ENCODE measurements around the gene PLXNA4.
A peak's percentile ranks its signal among the peaks of the same experiment; 100 is the strongest.

Gene PLXNA4

GRCh38 chr7:132482866-132483265 lies 93.4 kb downstream of the PLXNA4 start:
- Histone ChIP-seq H3K9me3 (ENCODE audit: control insufficient read depth, low read length) (no peaks in the 10 kb centered on the region), H2BK120ac (ENCODE audit: low read depth, low read length) (no peak overlapping the region), H3K36me3 (ENCODE audit: control insufficient read depth in 1 of 2, insufficient read depth in 2 of 2, low read depth in 1 of 2, low read length in 2 of 2) (peaks cover 0 to 6% of the 10 kb centered on the region in 2 experiments), H3K4ac (ENCODE audit: low read depth in 1 of 2, low read length in 2 of 2) (no peak overlapping the region), H3K9ac (ENCODE audit: low read length) (no peak overlapping the region), H4K8ac (ENCODE audit: low read length) (no peak overlapping the region), H3K23ac (ENCODE audit: low read length in 2 of 2) (no peak overlapping the region), H4K91ac (ENCODE audit: low read length) (no peak overlapping the region), H3K18ac (ENCODE audit: low read depth in 1 of 2, low read length in 2 of 2) (no peak overlapping the region), H2BK12ac (ENCODE audit: low read length in 2 of 2) (no peak overlapping the region), H3K4me1 (ENCODE audit: control insufficient read depth, insufficient read depth, low read depth, low read length) (peaks cover 1% of the 10 kb centered on the region), H3K4me3 (ENCODE audit: insufficient read depth in 1 of 2, low read depth in 1 of 2, low read length in 2 of 2) (no peak overlapping the region), H3K27me3 (ENCODE audit: control insufficient read depth in 1 of 2, insufficient read depth in 1 of 2, low read length in 2 of 2) (peaks cover 0 to 7% of the 10 kb centered on the region in 2 experiments), H2BK5ac (ENCODE audit: low read depth, low read length, poor library complexity, severe bottlenecking) (no peak overlapping the region), H2BK15ac (ENCODE audit: low read depth, poor library complexity, severe bottlenecking) (no peak overlapping the region), H3K27ac (ENCODE audit: low read length, poor library complexity, severe bottlenecking) (no peak overlapping the region), H3K14ac (ENCODE audit: low read length in 2 of 2) (no peak overlapping the region), H2AK5ac (ENCODE audit: low read length, severe bottlenecking) (no peak overlapping the region), H2AFZ (ENCODE audit: low read depth, low read length) (no peak overlapping the region), H3K4me2 (ENCODE audit: low read length, poor library complexity, severe bottlenecking) (no peak overlapping the region), H3K79me1 (replicated peaks; ENCODE audit: low read length, poor library complexity, severe bottlenecking) (no peaks in the 10 kb centered on the region)
- 89% methylated on average over 8 of the region's 8 CpGs for WGBS
- no peak for DNase-seq

GRCh38 chr7:132480534-132480933 lies 95.7 kb downstream of the PLXNA4 start:
- Histone ChIP-seq H3K4me3 (ENCODE audit: insufficient read depth in 1 of 2, low read depth in 1 of 2, low read length in 2 of 2) (peak overlapping the region in 1 of 2 experiments; percentile 50), H3K79me1 (replicated peaks; ENCODE audit: low read length, poor library complexity, severe bottlenecking) (no peaks in the 10 kb centered on the region), H3K27me3 (ENCODE audit: control insufficient read depth in 1 of 2, insufficient read depth in 1 of 2, low read length in 2 of 2) (peaks cover 0 to 14% of the 10 kb centered on the region in 2 experiments), H4K91ac (ENCODE audit: low read length) (no peak overlapping the region), H2BK15ac (ENCODE audit: low read depth, poor library complexity, severe bottlenecking) (no peak overlapping the region), H3K4ac (ENCODE audit: low read depth in 1 of 2, low read length in 2 of 2) (no peak overlapping the region), H3K4me1 (ENCODE audit: control insufficient read depth, insufficient read depth, low read depth, low read length) (no peaks in the 10 kb centered on the region), H3K14ac (ENCODE audit: low read length in 2 of 2) (no peak overlapping the region), H3K23ac (ENCODE audit: low read length in 2 of 2) (no peak overlapping the region), H2BK5ac (ENCODE audit: low read depth, low read length, poor library complexity, severe bottlenecking) (no peak overlapping the region), H3K18ac (ENCODE audit: low read depth in 1 of 2, low read length in 2 of 2) (no peak overlapping the region), H4K8ac (ENCODE audit: low read length) (no peak overlapping the region), H2BK120ac (ENCODE audit: low read depth, low read length) (no peak overlapping the region), H2AFZ (ENCODE audit: low read depth, low read length) (no peak overlapping the region), H3K9me3 (ENCODE audit: control insufficient read depth, low read length) (no peaks in the 10 kb centered on the region), H3K27ac (ENCODE audit: low read length, poor library complexity, severe bottlenecking) (no peak overlapping the region), H3K4me2 (ENCODE audit: low read length, poor library complexity, severe bottlenecking) (no peak overlapping the region), H3K36me3 (ENCODE audit: control insufficient read depth in 1 of 2, insufficient read depth in 2 of 2, low read depth in 1 of 2, low read length in 2 of 2) (no peaks in the 10 kb centered on the region), H3K9ac (ENCODE audit: low read length) (peak overlapping the region; percentile 40), H2AK5ac (ENCODE audit: low read length, severe bottlenecking) (no peak overlapping the region), H2BK12ac (ENCODE audit: low read length in 2 of 2) (no peak overlapping the region)
- no peak for DNase-seq
- 77% methylated on average over 9 of the region's 9 CpGs for WGBS

- H3K18ac ChIP-seq (ENCODE audit: low read depth in 1 of 2, low read length in 2 of 2): no peak overlapping the region
- no peak overlapping the region for H2BK5ac ChIP-seq (ENCODE audit: low read depth, low read length, poor library complexity, severe bottlenecking)
- H3K23ac ChIP-seq (ENCODE audit: low read length in 2 of 2): no peak overlapping the region
- DNase-seq: no peak
- no peak overlapping the region for H3K9ac ChIP-seq (ENCODE audit: low read length)
- no peaks in the 10 kb centered on the region for H3K79me1 ChIP-seq (replicated peaks; ENCODE audit: low read length, poor library complexity, severe bottlenecking)
- no peak overlapping the region for H4K8ac ChIP-seq (ENCODE audit: low read length)
- H2AFZ ChIP-seq (ENCODE audit: low read depth, low read length): no peak overlapping the region
- no peaks in the 10 kb centered on the region for H3K36me3 ChIP-seq (ENCODE audit: control insufficient read depth in 1 of 2, insufficient read depth in 2 of 2, low read depth in 1 of 2, low read length in 2 of 2)
- no peaks in the 10 kb centered on the region for H3K4me1 ChIP-seq (ENCODE audit: control insufficient read depth, insufficient read depth, low read depth, low read length)
- no peak overlapping the region for H3K4me3 ChIP-seq (ENCODE audit: insufficient read depth in 1 of 2, low read depth in 1 of 2, low read length in 2 of 2)
- H3K4ac ChIP-seq (ENCODE audit: low read depth in 1 of 2, low read length in 2 of 2): no peak overlapping the region
- peaks cover 0 to 31% of the 10 kb centered on the region in 2 experiments for H3K27me3 ChIP-seq (ENCODE audit: control insufficient read depth in 1 of 2, insufficient read depth in 1 of 2, low read length in 2 of 2)
- H2BK12ac ChIP-seq (ENCODE audit: low read length in 2 of 2): no peak overlapping the region
- no peak overlapping the region for H3K4me2 ChIP-seq (ENCODE audit: low read length, poor library complexity, severe bottlenecking)
- H2BK15ac ChIP-seq (ENCODE audit: low read depth, poor library complexity, severe bottlenecking): no peak overlapping the region
- H4K91ac ChIP-seq (ENCODE audit: low read length): no peak overlapping the region
- 95% methylated on average over 1 of the region's 1 CpG for WGBS
- H3K9me3 ChIP-seq (ENCODE audit: control insufficient read depth, low read length): no peaks in the 10 kb centered on the region
- no peak overlapping the region for H3K27ac ChIP-seq (ENCODE audit: low read length, poor library complexity, severe bottlenecking)
- H3K14ac ChIP-seq (ENCODE audit: low read length in 2 of 2): no peak overlapping the region
- H2AK5ac ChIP-seq (ENCODE audit: low read length, severe bottlenecking): no peak overlapping the region
- H2BK120ac ChIP-seq (ENCODE audit: low read depth, low read length): no peak overlapping the region
Observed at GRCh38 chr7:132476541-132476940, 99.7 kb downstream of the PLXNA4 start.

- Histone ChIP-seq H3K4me2 (ENCODE audit: low read length, poor library complexity, severe bottlenecking) (no peak overlapping the region), H2AFZ (ENCODE audit: low read depth, low read length) (no peak overlapping the region), H3K27me3 (ENCODE audit: control insufficient read depth in 1 of 2, insufficient read depth in 1 of 2, low read length in 2 of 2) (peaks cover 0 to 31% of the 10 kb centered on the region in 2 experiments), H3K4me3 (ENCODE audit: insufficient read depth in 1 of 2, low read depth in 1 of 2, low read length in 2 of 2) (no peak overlapping the region), H2BK15ac (ENCODE audit: low read depth, poor library complexity, severe bottlenecking) (no peak overlapping the region), H3K23ac (ENCODE audit: low read length in 2 of 2) (peak overlapping the region in 1 of 2 experiments; percentile 93), H2BK120ac (ENCODE audit: low read depth, low read length) (no peak overlapping the region), H3K9me3 (ENCODE audit: control insufficient read depth, low read length) (no peaks in the 10 kb centered on the region), H2AK5ac (ENCODE audit: low read length, severe bottlenecking) (no peak overlapping the region), H3K14ac (ENCODE audit: low read length in 2 of 2) (no peak overlapping the region), H3K9ac (ENCODE audit: low read length) (no peak overlapping the region), H2BK5ac (ENCODE audit: low read depth, low read length, poor library complexity, severe bottlenecking) (no peak overlapping the region), H4K8ac (ENCODE audit: low read length) (no peak overlapping the region), H3K36me3 (ENCODE audit: control insufficient read depth in 1 of 2, insufficient read depth in 2 of 2, low read depth in 1 of 2, low read length in 2 of 2) (peaks cover 0 to 2% of the 10 kb centered on the region in 2 experiments), H4K91ac (ENCODE audit: low read length) (no peak overlapping the region), H3K18ac (ENCODE audit: low read depth in 1 of 2, low read length in 2 of 2) (no peak overlapping the region), H3K79me1 (replicated peaks; ENCODE audit: low read length, poor library complexity, severe bottlenecking) (no peaks in the 10 kb centered on the region), H2BK12ac (ENCODE audit: low read length in 2 of 2) (no peak overlapping the region), H3K27ac (ENCODE audit: low read length, poor library complexity, severe bottlenecking) (no peak overlapping the region), H3K4ac (ENCODE audit: low read depth in 1 of 2, low read length in 2 of 2) (no peak overlapping the region), H3K4me1 (ENCODE audit: control insufficient read depth, insufficient read depth, low read depth, low read length) (no peaks in the 10 kb centered on the region)
- DNase-seq: no peak
- WGBS: 19% methylated on average over 8 of the region's 8 CpGs
Observed at GRCh38 chr7:132475669-132476116, 100.6 kb downstream of the PLXNA4 start.
